NCI-H2107 treated with DMSO at 0.1 percent for 48 hours (cell line): ENCODE data around the gene F10.
"Not testable (repeated sequence)": the region's sequence is repeated elsewhere in the genome, so short reads cannot be mapped to it uniquely, and the experiment has no call there.

ENCODE experiments used
- DNase-seq: peaks from one replicate; lab custom pipeline; 2025; ENCODE audit not compliant: unreplicated experiment; lab: John Stamatoyannopoulos, UW

Gene F10

DNA sequence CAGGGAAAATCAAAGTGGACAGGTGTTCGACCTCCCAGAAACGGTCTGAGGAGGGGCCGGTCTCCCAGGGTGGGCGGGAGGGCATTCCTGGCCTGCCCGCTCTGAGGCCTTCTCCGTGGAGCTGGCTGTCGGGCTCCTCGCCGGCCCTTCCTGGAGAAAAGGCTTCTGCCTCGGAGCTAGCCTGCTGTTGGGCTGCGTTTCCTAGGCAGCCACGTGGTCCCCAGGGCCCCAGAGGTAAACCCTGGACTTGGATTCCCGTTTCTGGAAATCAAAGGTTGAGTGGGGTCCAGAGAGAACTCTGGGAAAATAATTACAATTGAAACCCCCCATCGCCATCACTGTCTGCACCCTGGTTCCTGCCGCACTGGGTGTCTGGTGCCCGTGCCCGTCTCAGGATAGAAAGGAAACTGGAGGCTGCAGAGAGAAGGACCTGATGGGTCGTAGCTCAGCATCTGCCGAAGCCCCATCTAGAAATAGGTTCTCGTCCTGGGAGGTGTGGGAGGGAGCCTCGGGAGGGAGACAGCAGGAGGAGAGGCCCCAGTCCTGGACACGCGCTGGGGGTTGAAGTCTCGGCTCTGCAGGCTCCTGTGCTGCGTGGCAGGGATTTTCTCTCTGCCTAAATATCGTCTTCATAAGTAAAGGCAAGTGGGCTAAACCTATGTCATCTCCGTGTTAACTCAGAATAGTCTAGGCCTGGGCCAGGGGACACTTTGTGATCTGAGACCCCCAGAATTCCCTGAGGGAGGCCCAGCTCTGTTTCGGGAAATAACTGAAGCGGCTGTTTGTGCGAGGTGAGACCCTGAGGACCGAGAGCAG is 28.2 kb downstream of the F10 start:
- no peak for DNase-seq

DNA sequence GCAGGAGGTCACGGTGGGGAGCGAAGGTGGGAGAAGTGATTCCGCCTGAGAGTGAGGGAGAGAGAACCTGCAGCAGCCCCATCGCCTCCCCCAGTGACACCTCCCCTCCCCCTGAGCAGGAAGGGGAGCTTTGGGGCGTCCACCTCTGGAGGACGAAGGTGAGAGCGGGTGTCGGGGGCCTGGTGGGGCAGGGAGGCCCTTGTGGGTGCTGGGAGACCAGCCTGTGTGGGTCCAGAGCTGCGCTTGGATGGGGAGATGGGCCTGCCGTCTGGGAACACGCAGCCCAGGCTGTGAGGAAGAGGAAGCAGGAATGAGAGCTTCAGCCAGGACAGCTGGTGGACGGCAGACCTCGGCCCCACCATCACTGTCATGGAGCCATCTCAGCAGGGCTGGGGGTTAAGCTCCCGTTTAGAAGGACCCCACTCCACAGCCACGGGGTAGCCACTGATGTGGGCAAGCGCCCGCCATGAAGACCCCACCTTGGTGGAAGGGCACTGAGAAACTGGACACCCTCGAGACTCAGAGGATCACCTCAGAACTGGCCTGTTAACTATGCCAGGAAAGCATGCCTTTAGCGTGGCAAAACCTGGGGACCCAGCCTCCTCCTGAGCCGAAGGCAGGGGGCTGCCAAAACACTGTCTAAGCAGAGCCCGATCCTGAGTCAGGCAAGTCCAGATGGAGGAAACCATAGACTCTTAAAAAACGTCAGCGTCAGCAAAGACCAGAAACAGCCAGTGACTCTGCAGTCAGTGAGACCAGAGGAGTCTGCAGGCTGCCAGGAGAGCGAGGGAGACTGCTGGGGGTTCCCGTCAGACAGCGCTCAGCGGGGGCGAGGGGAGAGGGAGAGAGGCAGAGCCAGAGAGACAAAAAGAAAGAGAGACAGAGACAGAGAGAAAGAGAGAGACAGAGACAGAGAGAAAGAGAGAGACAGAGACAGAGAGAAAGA is 29.4 kb downstream of the F10 start:
- no peak for DNase-seq

DNA sequence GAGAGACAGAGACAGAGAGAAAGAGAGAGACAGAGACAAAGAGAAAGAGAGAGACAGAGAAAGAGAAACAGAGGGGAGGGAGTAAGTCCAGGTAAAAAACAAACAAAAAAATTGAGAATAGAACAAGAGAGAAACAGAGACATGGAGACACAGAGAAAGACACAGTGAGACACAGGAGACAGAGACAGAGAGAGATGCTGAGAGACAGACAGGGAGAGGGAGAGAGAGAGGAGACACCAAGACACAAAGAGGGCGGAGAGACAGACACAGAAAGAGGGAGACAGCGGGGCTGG is 30.0 kb downstream of the F10 start:
- no peak for DNase-seq

DNA sequence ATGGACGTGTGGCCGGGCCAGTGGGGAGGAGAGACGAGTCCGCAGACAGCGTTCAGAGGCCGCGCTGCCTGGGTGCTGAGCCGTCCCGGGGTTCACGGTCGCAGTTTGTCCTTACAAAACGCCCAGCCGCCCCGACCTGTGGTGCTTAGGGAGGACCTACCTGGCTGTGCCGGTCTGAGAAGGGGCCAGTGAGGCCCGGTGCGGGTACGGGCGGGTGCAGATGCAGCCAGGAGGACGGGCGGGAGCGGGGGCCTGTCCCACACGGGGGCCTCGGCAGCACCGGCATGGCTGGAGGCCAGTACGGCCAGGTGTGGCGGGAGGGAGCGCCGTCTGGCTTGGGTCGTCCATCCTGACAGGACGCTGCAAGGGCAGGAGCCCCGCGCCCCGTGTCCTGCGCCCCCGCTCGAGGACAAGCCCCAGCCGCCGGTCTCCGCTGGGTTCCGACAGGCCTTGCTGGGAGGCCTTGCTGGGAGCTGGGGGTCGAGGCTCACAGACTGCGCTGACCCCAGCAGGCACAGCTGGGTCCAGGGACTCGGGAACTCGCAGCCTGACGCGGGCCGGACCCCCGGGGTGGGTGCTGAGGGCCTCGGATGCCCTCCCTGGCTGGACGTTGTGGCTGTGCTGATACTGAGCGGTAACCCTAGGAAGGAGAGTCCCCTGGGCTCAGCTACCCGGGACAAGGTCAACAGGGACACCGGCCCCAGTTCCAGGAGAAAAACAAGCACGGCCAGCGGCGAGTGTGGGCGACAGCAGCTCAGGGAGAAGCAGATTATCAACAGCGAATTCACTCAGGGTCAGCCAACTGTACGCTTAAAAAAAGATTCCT is 30.6 kb downstream of the F10 start:
- DNase-seq = no peak

DNA sequence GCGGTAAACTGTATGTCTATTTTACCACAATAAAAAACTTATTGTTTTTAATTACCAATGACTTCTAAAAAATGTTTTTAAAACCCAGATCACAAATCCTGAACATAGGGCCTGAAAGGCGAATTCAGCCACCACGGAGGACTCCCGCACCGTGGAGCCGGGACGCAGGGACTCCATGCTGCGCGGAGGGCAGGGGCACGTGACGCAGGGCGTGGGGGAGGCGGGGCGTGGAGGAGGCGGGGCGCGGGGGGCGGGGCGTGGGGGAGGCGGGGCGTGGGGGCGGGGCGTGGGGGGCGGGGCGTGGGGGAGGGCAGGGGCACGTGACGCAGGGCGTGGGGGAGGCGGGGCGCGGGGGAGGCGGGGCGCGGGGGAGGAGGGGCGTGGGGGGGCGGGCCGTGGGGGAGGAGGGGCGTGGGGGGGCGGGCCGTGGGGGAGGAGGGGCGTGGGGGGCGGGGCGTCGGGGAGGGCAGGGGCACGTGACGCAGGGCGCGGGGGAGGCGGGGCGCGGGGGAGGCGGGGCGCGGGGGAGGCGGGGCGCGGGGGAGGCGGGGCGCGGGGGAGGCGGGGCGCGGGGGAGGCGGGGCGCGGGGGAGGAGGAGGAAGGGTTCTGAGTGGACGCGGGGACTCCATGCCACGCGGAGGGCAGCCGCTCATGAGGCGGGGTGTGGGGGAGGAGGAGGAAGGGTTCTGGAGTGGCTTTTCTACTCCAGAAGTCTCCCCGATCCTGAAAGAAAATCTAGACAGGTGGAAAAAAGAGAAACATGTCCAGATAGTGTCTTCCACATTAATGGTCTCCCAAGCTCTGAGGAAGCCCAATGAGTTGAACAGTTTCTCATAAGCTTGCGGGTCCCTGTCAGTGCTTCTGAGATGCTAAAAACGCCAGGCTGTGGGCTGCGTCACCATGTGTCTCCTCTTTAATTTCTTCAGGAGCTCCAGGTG is 31.5 kb downstream of the F10 start:
- DNase-seq = no peak

DNA sequence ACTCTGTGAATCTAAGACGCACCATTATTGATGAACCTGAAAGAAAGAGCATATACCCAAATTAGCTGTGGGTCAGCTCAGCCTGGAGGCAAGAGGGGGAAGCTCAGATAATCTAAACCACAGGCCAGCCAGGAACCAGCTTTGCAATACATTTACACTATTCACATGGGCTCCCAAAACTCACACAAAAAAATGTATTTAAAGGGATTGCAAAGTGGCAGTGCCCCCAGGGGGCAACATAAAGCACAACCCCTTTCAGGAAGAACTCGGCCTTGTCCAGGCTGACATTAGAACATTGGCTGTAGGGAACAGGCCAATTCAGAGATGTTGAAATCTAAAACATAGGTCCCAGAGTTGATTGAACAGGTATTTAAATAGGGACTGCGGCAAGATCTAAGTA is 32.6 kb downstream of the F10 start:
- no peak for DNase-seq

DNA sequence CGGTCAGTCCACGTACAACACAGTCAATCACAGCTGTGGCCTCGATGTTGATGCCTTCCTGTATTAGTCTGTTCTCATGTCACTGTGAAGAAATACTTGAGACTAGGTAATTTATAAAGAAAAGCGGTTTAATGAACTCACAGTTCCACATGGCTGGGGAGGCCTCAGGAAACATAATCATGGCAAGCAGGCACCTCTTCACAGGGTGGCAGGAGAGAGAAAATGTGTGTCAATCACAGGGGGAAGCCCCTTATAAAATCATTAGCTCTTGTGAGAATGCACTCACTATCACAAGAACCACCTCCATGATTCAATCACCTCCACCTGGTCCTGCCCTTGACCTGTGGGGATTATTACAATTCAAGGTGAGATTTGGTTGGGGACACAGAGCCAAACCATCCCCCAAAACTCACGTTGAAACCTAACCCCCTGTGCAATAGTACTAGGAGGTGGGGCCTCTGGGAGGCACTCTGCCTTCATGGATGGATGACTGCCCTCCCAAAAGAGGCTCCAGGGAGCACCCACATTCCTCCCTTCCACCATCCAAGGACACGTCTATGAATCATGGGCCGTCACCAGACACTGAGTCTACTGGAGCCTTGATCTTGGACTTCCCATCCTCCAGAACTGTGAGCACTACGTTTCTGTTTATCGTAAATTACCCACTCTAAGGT is 33.5 kb downstream of the F10 start:
- no peak for DNase-seq

DNA sequence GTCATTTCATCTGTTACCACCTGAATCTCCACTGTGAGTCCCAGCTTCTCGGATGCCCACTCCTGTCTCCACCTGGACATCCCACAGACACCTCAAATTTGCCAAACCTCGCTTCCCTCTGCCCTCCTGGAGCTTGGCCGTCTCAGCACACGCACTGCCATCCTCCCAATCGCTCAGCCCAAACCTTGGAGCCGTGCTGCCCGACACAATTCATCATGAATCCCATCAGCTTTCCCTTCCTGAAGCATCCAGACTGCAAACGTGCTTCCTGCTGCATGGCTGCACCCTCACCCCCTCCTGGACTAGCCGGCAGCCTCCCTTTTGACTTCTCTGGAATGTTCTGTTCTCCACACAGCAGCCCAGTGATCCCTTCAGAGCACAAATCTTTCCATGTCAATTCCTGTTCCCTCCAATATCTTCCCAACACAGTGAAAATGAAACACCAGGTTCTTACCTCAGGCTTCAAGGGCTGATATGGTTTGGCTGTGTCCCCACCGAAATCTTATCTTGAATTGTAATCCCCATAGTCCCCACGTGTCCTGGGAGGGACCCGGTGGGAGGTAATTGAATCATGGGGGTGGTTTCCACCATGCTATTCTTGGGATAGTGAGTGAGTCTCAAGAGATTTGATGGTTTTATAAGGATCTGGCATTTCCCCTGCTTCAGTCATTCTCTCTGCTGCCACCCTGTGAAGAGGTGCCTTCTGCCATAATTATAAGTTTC is 34.8 kb downstream of the F10 start:
- no peak for DNase-seq

DNA sequence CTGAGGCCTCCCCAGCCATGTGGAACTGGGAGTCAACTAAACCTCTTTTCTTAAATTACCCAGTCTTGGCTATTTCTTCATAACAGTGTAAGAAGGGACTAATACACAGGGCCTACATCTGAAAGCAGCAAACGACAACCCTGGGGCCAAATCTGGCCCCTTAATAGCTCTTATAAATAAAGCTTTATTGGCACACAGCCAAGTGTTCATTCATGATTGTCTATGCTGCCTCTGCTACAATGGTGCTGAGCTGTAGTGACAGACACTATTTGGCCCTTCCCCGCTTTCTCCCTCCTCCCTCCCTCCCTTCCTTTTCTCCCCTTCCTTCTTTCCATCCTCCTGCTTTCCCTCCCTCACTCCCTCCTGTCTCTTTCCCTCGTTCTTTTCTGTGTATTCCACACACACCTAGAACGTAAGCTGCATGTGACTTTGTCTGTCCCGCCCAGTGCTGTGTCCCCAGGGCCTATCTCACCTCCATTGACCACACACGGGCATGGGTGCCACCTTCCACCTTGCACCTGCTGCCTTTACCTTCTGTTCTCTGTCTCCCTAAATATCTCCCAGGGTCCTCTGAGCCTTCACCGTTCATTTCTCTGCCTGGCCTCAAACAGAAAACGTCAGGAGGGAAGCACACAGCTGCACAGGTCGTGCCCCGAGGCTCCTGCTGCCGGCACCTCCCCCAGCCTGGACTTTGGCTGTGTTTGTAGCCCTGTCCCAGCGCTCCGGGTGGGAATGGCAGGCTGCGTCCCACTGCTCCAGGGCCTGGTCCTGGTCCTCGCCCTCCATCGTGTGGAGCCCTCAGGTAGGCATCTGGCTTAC is 35.5 kb downstream of the F10 start, which contains the start of gene PROZ:
Gene PROZ (plus strand): TSS at position 720 of the 819 bp plus-strand sequence. CDS start 13 bp downstream, at position 733.
- DNase-seq = no peak

DNA sequence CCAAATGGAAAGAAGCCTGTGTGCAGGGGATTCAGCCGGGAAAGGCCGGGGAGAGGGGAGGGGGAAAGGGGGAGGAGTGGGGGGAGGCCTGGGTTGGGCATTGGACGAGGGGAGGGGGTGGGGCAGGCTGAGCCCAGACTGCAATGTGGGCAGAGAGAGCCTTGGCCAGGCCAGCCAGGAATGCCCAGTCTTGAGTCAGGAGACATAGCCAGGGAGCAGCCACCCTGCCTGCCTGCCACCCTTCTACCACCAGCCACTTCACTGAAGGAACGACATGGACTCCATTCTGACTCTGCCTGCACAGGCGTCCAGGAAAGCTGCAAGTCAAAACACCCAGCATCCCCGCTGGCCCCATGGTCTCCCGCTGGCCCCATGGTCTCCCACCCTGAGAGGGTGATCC is 36.3 kb downstream of the F10 start:
- no peak for DNase-seq

DNA sequence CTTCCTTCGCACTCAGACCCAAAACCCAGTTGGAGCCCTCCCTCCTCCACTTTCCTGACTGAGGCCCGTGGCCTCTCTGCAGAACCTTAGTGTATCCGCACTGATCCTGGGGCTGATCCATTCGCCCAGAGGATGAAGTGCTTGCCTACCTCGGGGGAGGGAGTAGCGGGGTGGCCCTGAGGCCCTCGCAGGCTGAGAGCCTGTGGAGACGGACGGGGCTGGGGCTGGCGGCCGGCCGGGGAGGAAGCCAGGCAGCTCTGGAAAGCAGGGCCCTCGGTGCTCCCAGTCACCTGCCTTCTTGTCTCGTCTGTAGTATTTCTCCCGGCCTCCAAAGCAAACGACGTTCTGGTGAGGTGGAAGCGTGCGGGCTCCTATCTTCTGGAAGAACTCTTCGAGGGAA is 37.1 kb downstream of the F10 start:
- no peak for DNase-seq

DNA sequence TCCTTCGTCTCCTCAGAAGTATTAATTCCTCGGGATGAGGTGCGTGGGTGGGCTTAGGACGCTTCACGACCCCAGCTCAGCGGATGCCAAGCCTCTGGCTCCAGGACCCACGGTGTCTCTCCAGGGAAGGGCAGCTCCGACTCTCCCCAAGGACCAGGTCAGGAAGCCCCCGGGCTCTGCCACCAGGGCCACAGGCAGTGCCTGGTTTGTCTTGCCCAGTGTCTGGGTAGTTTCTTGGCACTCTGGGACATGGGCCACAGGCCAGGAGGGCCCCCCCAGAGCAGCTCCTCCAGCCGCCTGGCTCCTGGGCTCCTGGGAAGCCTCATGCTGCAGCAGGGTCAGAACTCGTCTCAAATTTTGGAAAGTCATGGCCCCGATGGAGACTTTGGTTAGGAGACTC is 38.4 kb downstream of the F10 start:
- no peak for DNase-seq

DNA sequence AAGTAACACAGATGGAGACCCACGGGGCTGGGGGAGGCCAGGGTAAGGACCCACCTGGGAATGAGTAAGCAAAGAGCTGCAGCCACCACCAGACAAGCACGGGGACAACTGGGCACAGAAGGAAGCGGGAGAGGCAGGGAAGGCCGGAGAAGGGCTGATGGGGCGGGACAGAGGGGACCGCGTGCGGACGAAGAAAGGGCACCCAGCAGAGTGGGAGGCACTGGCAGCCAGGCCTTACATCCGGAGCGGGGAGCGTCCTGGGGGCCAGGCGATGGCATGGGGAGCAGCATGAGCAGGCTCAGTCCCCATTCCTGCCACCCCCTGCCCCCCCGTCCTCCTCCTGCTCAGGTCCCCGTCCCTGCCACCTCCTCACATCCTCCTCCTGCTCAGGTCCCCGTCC is 38.8 kb downstream of the F10 start:
- DNase-seq = no peak

DNA sequence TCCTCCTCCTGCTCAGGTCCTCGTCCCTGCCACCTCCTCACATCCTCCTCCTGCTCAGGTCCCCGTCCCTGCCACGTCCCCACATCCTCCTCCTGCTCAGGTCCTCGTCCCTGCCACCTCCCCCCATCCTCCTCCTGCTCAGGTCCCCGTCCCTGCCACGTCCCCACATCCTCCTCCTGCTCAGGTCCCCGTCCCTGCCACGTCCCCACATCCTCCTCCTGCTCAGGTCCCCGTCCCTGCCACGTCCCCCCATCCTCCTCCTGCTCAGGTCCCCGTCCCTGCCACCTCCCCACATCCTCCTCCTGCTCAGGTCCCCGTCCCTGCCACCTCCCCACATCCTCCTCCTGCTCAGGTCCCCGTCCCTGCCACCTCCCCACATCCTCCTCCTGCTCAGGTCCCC is 39.4 kb downstream of the F10 start:
- not testable (repeated sequence) for DNase-seq

DNA sequence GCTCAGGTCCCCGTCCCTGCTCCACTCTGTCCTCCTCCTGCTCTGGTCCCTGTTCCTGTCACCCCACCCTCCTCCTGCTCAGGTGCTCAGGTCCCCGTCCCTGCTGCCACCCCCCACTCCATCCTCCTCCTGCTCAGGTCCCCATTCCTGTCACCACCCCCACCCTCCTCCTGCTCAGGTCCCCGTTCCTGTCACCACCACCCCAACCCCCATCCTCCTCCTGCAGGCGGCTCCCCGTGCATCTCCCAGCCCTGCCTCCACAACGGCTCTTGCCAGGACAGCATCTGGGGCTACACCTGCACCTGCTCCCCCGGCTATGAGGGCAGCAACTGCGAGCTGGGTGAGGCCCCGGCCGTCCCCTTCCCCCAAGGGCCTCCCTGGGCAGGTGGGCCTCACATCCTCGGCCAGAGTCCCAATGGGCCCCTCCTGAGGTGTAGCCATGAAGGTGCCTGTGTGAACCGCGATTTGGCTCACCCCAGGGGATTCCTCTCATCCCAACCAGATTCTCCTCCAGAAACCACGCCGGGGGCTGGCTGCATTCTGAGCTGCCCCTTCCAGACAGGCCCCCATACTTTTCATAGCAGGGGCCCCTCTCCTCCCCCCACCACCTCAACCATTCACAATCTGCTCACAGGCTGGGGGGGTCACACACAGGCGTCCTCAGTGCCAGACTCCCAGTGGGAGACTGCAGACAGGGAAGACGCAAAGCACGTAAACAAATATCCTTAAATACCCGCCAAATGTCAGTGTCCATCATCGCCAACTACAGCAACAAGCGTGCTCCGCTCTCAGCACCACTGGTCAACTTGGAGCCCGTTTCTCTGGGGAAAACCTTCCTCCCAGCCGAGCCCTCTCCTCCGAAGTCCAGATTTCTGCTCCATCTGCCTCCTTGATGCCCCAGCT is 40.4 kb downstream of the F10 start:
- no peak for DNase-seq

DNA sequence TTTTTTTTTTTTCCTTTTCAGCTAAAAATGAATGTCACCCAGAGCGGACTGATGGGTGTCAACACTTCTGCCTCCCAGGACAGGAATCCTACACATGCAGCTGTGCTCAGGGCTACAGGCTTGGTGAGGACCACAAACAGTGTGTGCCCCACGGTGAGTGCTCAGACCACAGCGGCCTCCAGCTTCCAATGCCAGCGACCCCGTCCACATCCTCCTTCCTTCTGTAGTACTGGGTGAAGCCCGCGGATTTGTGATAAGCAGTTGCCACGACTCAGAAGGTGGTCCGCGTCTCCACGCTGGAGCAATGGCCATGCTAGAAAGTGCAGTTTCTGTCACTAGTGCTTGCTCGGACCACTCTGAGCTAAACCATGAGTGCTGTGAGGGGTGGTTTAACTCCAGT is 41.9 kb downstream of the F10 start:
- no peak for DNase-seq

DNA sequence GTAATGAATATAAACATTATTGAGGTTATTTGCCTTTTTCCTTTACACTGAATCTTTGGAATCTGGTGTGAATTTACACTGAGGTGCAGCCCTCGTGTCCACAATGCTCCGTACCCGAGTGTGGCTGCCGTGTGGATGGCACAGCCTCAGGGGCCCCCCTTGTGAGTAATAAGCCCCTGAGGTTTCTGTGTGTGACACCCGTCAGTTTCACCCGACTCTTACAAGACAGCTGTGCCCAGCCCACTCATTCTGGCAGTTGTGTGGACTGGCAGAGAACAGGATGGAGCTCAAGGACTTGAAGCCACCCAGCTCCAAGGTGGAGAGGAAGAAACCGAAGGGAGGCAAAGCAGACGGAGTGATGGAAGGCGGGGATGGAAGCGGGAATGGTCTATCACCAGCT is 43.7 kb downstream of the F10 start:
- no peak for DNase-seq
